Measurements from ENCODE around the gene STOML2. TPM values are rescaled to one million over a fixed set of nuclear protein-coding genes. Genes with fewer than 3 reads are reported as not detected.

STOML2 gene
- total and polyA plus RNA-seq, 2 donors (not counting 1 experiment from before 2014, with no cell fraction given): 58.9 to 64.6 TPM

DNA sequence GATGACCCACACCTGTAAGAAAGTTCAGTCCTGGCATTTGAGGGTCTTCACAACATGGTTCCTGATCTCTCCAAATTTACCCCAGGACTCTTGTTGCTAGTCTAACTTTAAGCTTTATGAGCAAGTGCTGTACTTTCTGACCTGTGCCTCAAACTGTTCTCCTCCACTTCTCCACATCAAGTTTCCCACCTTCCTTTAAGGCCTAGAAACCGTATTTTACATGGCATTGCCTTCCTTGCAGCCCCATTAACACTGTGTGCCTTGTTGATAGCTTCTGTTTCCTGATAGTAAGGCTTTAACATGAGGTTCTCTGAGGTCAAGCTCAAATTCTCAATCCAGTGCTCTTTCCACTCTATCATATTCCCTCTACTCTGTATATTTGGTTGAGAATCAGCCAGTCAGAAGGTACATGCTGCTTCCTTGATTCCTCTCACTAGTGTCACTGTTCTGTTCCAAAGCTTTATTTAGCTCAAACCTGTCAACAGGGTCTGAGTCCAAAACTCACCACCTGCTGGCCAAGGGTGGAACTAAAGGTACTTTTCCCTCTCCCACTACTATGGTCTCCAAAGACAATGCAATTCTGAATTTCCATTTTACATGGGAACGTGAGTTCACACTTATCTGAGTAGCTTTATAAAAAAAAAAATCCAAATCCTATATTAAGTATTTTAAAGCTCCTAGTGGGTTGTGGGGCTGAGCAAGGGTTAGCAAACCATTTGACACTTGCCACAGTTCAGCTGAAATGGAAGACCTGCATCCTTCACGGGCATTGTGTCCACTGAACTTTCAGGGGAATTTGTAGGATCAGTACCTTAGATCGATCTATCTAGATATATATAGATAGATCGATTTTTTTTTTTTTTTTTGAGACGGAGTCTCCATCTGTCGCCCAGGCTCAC, 51.6 kb downstream of the STOML2 start:
- POLR2A ChIA-PET: interaction anchor here (0.7 kb wide), 1 partner anchor 154 kb away, joined by 4 read pairs; no protein-coding TSS in a partner anchor
- no peak overlapping the region for H3K9ac ChIP-seq (ENCODE audit: low read length)
- Mint-ChIP-seq H3K9me3 (ENCODE audit: insufficient read depth) (no peaks in the 10 kb centered on the region), H3K27me3 (no peaks in the 10 kb centered on the region), H3K4me1 (peaks cover 4% of the 10 kb centered on the region), H3K27ac (peak overlapping the region; percentile 0), H3K4me3 (no peak overlapping the region)
- CTCF ChIA-PET: interaction anchor here (0.6 to 5.5 kb wide), 30 partner anchors 8 to 726 kb away, joined by 3 to 84 read pairs (median 3); partner anchors contain the start of gene VCP
- 100% methylated on average over 2 of the region's 7 CpGs for WGBS (ENCODE audit: insufficient coverage)
- H4K20me1 ChIP-seq (ENCODE audit: control insufficient read depth, insufficient read depth, low read length, poor library complexity, severe bottlenecking): peaks cover 2% of the 10 kb centered on the region
- no peaks in the 10 kb centered on the region for H3K4me1 ChIP-seq (ENCODE audit: control insufficient read depth in 2 of 2, insufficient read depth in 2 of 2, low read length in 2 of 2)
- TF ChIP-seq, protein P1, sequence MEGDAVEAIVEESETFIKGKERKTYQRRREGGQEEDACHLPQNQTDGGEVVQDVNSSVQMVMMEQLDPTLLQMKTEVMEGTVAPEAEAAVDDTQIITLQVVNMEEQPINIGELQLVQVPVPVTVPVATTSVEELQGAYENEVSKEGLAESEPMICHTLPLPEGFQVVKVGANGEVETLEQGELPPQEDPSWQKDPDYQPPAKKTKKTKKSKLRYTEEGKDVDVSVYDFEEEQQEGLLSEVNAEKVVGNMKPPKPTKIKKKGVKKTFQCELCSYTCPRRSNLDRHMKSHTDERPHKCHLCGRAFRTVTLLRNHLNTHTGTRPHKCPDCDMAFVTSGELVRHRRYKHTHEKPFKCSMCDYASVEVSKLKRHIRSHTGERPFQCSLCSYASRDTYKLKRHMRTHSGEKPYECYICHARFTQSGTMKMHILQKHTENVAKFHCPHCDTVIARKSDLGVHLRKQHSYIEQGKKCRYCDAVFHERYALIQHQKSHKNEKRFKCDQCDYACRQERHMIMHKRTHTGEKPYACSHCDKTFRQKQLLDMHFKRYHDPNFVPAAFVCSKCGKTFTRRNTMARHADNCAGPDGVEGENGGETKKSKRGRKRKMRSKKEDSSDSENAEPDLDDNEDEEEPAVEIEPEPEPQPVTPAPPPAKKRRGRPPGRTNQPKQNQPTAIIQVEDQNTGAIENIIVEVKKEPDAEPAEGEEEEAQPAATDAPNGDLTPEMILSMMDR (IDR thresholded peaks at IDR 0.05): peak; percentile 80
- no peak for TF ChIP-seq EZH2 (IDR thresholded peaks at IDR 0.05; ENCODE audit: borderline replicate concordance, insufficient read depth, low read depth, low read length, poor library complexity, severe bottlenecking)
- intact Hi-C loops (cut with micrococcal nuclease): loop anchor here (1.0 to 2.0 kb wide), 2 partner anchors 19 to 152 kb away; no protein-coding TSS in a partner anchor
- H2AFZ ChIP-seq (ENCODE audit: insufficient read depth, low read depth, low read length, poor library complexity, severe bottlenecking): no peak overlapping the region
- ATAC-seq (ENCODE audit: low read depth): peak; percentile 51
- DNase-seq: peak; percentile 63
- peaks cover 7 to 35% of the 10 kb centered on the region in 2 experiments for H3K36me3 ChIP-seq (replicated peaks in 1 of 2; ENCODE audit: control extremely low read depth in 1 of 2, control insufficient read depth in 1 of 2, extremely low read depth in 1 of 2, insufficient read depth in 2 of 2, low read length in 1 of 2)
- no peak overlapping the region for H3K4me3 ChIP-seq (ENCODE audit: control extremely low read depth in 1 of 5, extremely low read depth in 1 of 5, insufficient read depth in 1 of 5, low read depth in 2 of 5, low read length in 4 of 5)
- H3K4me2 ChIP-seq (replicated peaks; ENCODE audit: low read depth, low read length, poor library complexity, severe bottlenecking): no peak overlapping the region
- H3K9me3 ChIP-seq (ENCODE audit: control extremely low read depth in 1 of 3, control insufficient read depth in 2 of 3, insufficient read depth in 1 of 3, low read length in 2 of 3): no peaks in the 10 kb centered on the region
- H3K27ac ChIP-seq (ENCODE audit: low read length in 2 of 2): no peak overlapping the region
- H3K79me2 ChIP-seq (ENCODE audit: control insufficient read depth, insufficient read depth, low read length): no peaks in the 10 kb centered on the region
- H3K27me3 ChIP-seq (replicated peaks in 1 of 4; ENCODE audit: control extremely low read depth in 1 of 4, control insufficient read depth in 3 of 4, insufficient read depth in 4 of 4, low read length in 3 of 4): no peaks in the 10 kb centered on the region

Other genes with a start within 250 kb of the STOML2 start
- gene PHF24, start 144.8 kb downstream of the STOML2 start, total RNA-seq: not detected in 2 replicates
- gene PHF24, start 144.8 kb downstream of the STOML2 start, polyA plus RNA-seq: not detected in 2 replicates
- 1.0 and 2.4 TPM in 2 replicates for gene DNAJB5, start 113.4 kb downstream of the STOML2 start, total RNA-seq
- 0.58 and 0.94 TPM in 2 replicates for gene DNAJB5, start 113.4 kb downstream of the STOML2 start, polyA plus RNA-seq
- gene VCP, start 30.5 kb downstream of the STOML2 start, total RNA-seq: 178 and 201 TPM in 2 replicates
- gene VCP, start 30.5 kb downstream of the STOML2 start, polyA plus RNA-seq: 93.0 and 118 TPM in 2 replicates
- gene FANCG, start 23.2 kb downstream of the STOML2 start, total RNA-seq: 38.9 and 40.1 TPM in 2 replicates
- 26.5 and 27.1 TPM in 2 replicates for gene FANCG, start 23.2 kb downstream of the STOML2 start, polyA plus RNA-seq
- 32.5 and 34.7 TPM in 2 replicates for gene PIGO, start 6.5 kb downstream of the STOML2 start, total RNA-seq
- gene PIGO, start 6.5 kb downstream of the STOML2 start, polyA plus RNA-seq: 23.0 and 25.7 TPM in 2 replicates
- gene ATOSB, start 12.7 kb upstream of the STOML2 start, total RNA-seq: 6.5 and 7.0 TPM in 2 replicates
- gene ATOSB, start 12.7 kb upstream of the STOML2 start, polyA plus RNA-seq: 9.4 and 9.7 TPM in 2 replicates
- 0.25 and 0.32 TPM in 2 replicates for gene UNC13B, start 58.9 kb upstream of the STOML2 start, total RNA-seq
- gene UNC13B, start 58.9 kb upstream of the STOML2 start, polyA plus RNA-seq: 0.14 and 0.19 TPM in 2 replicates